Ovary (tissue), 3 donors: ENCODE measurements around the gene INVS.

Source experiments
- CTCF ChIP-seq, 3 donors: fragments of 450-650 bp in 2 of 3; fragments of 200-600 bp in 1 of 3; IDR thresholded peaks; one replicate each; pipeline versions ENCODE4 v1.5.1 to v1.8.0; 2016 to 2022; ENCODE audit warnings: antibody characterized with exemption in 3 of 3, mild to moderate bottlenecking in 1 of 3
- POLR2A ChIP-seq: fragments of 450-650 bp; IDR thresholded peaks from one replicate; pipeline ENCODE4 v1.6.1; 2017; ENCODE audit warnings: antibody characterized with exemption, mild to moderate bottlenecking, moderate library complexity
- donor health status: DM: no; HTN: no; CAD: no.

GRCh38 chr9:100267211-100267610 lies 168.2 kb downstream of the INVS start:
- TF ChIP-seq CTCF (IDR thresholded peaks at IDR 0.05), result no peak
- no peak for TF ChIP-seq POLR2A
